Measurements from ENCODE around the gene DOCK1.

Gene DOCK1

DNA sequence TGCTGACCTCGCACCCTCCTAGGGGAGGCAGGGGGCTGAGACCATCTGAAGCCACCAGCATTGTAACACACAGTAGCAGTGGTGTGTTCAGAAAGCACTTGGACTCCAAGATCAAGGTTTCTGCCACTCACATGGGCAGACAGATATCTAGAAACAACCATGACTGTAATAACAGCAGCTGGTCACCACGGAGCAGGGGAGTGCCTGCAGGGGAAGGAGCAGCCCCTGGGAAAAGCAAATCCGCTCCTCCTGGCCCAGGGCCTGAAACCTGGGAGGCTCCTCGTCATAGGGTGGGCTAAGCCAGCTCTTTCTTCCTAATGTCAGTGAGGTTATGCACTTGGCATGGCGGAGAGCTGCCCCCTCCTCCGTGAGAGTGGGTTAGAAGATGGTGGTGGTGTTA, 409.6 kb downstream of the DOCK1 start:
- Histone ChIP-seq H3K27me3 (ENCODE audit: insufficient read depth, low read depth, severe bottlenecking) (no peaks in the 10 kb centered on the region), H3K9me3 (ENCODE audit: severe bottlenecking) (no peaks in the 10 kb centered on the region), H3K27ac (no peak overlapping the region), H3K4me3 (ENCODE audit: low read depth, low read length) (no peak overlapping the region), H3K36me3 (no peaks in the 10 kb centered on the region)
- DNase-seq, result no peak
- TF ChIP-seq, protein P1, sequence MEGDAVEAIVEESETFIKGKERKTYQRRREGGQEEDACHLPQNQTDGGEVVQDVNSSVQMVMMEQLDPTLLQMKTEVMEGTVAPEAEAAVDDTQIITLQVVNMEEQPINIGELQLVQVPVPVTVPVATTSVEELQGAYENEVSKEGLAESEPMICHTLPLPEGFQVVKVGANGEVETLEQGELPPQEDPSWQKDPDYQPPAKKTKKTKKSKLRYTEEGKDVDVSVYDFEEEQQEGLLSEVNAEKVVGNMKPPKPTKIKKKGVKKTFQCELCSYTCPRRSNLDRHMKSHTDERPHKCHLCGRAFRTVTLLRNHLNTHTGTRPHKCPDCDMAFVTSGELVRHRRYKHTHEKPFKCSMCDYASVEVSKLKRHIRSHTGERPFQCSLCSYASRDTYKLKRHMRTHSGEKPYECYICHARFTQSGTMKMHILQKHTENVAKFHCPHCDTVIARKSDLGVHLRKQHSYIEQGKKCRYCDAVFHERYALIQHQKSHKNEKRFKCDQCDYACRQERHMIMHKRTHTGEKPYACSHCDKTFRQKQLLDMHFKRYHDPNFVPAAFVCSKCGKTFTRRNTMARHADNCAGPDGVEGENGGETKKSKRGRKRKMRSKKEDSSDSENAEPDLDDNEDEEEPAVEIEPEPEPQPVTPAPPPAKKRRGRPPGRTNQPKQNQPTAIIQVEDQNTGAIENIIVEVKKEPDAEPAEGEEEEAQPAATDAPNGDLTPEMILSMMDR (IDR thresholded peaks at IDR 0.05; ENCODE audit: low read depth, low read length), result no peak

DNA sequence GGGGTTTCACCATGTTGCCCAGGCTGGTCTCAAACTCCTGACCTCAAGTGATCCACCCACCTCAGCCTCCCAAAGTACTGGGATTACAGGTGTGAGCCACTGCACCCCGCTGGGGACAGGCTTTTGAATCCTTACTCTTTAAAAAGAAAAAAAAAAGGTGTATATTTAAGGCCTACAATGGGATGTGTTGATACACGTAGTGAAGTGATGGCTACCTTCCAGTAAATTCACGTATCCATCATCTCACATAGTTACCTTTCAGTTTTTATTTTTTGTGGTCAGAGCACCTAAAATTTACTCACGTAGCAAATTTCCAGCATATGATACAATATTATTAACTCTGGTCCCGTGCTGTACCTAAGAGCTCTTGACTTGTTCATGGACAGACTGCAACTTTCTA, 410.7 kb downstream of the DOCK1 start:
- Histone ChIP-seq H3K9me3 (ENCODE audit: severe bottlenecking) (no peaks in the 10 kb centered on the region), H3K36me3 (no peaks in the 10 kb centered on the region), H3K4me3 (ENCODE audit: low read depth, low read length) (no peak overlapping the region), H3K27me3 (ENCODE audit: insufficient read depth, low read depth, severe bottlenecking) (no peaks in the 10 kb centered on the region), H3K27ac (no peak overlapping the region)
- TF ChIP-seq, protein P1 (IDR thresholded peaks at IDR 0.05; ENCODE audit: low read depth, low read length), result no peak
- DNase-seq, result no peak

DNA sequence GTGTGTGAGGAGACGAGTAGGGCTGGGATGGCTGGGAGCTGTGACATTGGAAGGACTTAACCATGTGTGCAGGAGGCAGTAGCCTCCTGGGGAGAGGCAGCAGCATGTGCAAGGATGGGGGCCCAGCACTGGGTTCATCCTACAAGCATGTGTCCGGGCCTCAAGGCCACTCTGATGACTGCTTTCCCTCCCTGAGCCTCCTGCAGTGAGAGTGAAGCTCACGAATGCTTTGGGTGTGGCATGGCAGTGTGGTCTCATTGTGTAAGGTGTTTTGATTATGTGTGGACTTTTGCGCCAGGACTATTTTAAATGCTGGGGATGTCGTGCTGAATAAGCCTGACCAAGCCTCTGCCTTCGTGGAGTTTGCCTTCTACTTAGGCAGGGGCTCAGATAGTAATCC, 413.2 kb downstream of the DOCK1 start:
- no peak overlapping the region for H3K4me3 ChIP-seq (ENCODE audit: low read depth, low read length)
- H3K9me3 ChIP-seq (ENCODE audit: severe bottlenecking), result no peaks in the 10 kb centered on the region
- no peaks in the 10 kb centered on the region for H3K27me3 ChIP-seq (ENCODE audit: insufficient read depth, low read depth, severe bottlenecking)
- no peak for DNase-seq
- H3K27ac ChIP-seq, result no peak overlapping the region
- no peaks in the 10 kb centered on the region for H3K36me3 ChIP-seq
- TF ChIP-seq, protein P1 (IDR thresholded peaks at IDR 0.05; ENCODE audit: low read depth, low read length), result no peak

DNA sequence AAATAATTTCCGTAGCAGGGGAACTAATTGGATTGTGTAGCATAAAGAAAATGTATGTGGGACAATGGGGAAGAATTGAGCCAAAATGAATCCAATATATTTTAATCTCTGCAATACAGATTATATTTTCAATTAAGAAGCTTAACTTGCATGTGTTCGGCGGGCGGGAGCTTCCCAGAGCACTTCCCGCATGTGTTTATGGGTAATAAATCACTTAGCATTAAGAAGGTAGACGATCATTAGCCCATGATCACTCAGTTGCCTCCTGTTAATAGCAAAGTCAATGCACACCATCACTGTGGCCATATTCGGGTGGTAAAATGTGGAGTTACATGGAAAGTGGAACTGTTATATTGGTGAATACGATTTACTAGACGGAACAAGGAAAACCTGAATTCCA, 414.0 kb downstream of the DOCK1 start:
- peak; percentile 38 for DNase-seq
- TF ChIP-seq, protein P1 (IDR thresholded peaks at IDR 0.05; ENCODE audit: low read depth, low read length), result no peak
- H3K4me3 ChIP-seq (ENCODE audit: low read depth, low read length), result no peak overlapping the region
- H3K36me3 ChIP-seq, result no peaks in the 10 kb centered on the region
- no peaks in the 10 kb centered on the region for H3K27me3 ChIP-seq (ENCODE audit: insufficient read depth, low read depth, severe bottlenecking)
- no peaks in the 10 kb centered on the region for H3K9me3 ChIP-seq (ENCODE audit: severe bottlenecking)
- H3K27ac ChIP-seq, result peak overlapping the region; percentile 29

DNA sequence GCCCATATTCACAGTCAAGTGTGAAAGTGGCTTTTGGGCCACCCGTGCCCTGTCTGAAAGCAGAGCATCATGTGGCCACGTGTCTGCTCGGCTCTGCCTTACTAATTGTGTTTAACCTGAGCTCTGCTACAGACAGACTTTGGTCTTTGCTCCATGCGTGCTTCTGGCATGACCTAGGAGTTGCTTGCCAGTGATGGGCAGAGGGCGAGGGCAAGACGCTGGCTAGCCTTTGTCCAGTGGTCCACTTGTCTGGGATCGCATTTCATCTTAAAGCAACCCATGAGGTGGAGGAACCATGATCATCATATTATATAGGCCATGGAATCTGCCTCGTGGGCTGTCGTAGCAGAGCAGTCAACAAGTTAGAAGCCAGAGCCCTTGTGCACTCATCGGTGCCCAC, 414.5 kb downstream of the DOCK1 start:
- Histone ChIP-seq H3K4me3 (ENCODE audit: low read depth, low read length) (no peak overlapping the region), H3K27me3 (ENCODE audit: insufficient read depth, low read depth, severe bottlenecking) (no peaks in the 10 kb centered on the region), H3K9me3 (ENCODE audit: severe bottlenecking) (no peaks in the 10 kb centered on the region), H3K27ac (no peak overlapping the region; the same call in 1 of the 2 replicates), H3K36me3 (no peaks in the 10 kb centered on the region)
- TF ChIP-seq, protein P1 (IDR thresholded peaks at IDR 0.05; ENCODE audit: low read depth, low read length), result no peak
- no peak for DNase-seq

DNA sequence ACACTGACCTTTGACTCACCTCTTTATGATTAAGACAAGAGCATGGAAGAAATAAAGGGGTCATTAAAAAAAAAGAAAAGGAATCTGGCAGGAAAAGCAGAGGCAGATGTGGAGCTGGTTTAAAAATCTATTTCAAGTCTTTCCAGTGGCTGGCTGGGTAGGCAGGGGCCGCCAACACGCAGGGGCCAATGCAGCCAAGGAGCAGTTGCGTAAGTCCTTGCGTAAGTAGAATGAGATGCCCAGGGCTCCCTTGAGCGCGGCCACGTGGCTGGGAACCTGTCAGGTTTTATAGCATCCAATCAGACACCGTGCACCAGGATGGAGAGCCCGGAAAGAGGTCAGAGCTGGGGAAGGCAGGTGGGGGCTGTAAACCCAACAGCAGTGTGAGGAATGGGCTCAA, 414.9 kb downstream of the DOCK1 start:
- Histone ChIP-seq H3K27ac (no peak overlapping the region), H3K4me3 (ENCODE audit: low read depth, low read length) (no peak overlapping the region), H3K36me3 (no peaks in the 10 kb centered on the region), H3K27me3 (ENCODE audit: insufficient read depth, low read depth, severe bottlenecking) (no peaks in the 10 kb centered on the region), H3K9me3 (ENCODE audit: severe bottlenecking) (no peaks in the 10 kb centered on the region)
- DNase-seq, result no peak
- TF ChIP-seq, protein P1 (IDR thresholded peaks at IDR 0.05; ENCODE audit: low read depth, low read length), result no peak

Data from WERI-Rb-1 (cell line).